ENCODE data around the gene TM9SF2. TPM values are rescaled to one million over a fixed set of nuclear protein-coding genes. Genes with fewer than 3 reads are reported as not detected.

TM9SF2 gene
- total RNA-seq, 2 experiments from 2014 or later = 37.2 to 38.2 TPM

DNA sequence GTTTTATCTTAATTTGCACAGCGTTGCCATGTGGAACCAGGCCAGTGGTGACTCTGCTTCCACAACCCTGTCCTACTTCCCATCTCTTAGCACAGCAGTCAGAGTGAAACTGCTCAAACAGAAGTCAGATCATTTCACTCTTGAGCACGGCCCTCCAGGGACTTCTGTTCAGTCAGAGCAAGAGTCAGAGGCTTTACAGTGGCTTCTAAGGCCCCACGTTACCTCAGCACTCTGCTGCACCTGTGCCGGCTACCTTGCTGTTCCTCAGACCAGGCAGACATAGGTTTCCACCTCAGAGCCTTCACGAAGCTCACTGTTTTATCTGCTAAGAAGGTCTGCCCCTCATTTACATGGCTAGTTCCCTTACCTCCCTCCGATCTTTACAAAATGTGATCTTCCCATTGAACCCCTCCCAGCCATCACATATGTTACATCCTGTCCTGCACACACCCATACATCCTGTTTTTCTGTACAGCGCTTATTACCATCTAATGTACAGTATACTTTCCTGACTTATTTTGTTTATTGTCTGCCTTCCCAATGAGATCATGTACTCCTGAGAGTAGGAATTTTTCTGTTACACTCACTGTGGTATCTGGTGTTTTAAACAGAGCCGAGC, 41.6 kb downstream of the TM9SF2 start:
- Histone ChIP-seq H3K4me1 (ENCODE audit: insufficient read depth, low read length) (peaks cover 33% of the 10 kb centered on the region), H3K4me3 (ENCODE audit: low read length) (peak overlapping the region; percentile 19)
- intact Hi-C loops (cut with DNase I, micrococcal nuclease) = no loop called here

GRCh38 chr13:99545361-99545760, 44.1 kb downstream of the TM9SF2 start:
- Mint-ChIP-seq H3K4me3 (no peak overlapping the region), H3K4me1 (ENCODE audit: low read depth) (peaks cover 60% of the 10 kb centered on the region), H3K27me3 (no peaks in the 10 kb centered on the region), H3K36me3 (ENCODE audit: low read depth) (peaks cover 93% of the 10 kb centered on the region), H3K27ac (peak overlapping the region; percentile 48), H3K9me3 (no peaks in the 10 kb centered on the region)
- TF ChIP-seq, protein P1, sequence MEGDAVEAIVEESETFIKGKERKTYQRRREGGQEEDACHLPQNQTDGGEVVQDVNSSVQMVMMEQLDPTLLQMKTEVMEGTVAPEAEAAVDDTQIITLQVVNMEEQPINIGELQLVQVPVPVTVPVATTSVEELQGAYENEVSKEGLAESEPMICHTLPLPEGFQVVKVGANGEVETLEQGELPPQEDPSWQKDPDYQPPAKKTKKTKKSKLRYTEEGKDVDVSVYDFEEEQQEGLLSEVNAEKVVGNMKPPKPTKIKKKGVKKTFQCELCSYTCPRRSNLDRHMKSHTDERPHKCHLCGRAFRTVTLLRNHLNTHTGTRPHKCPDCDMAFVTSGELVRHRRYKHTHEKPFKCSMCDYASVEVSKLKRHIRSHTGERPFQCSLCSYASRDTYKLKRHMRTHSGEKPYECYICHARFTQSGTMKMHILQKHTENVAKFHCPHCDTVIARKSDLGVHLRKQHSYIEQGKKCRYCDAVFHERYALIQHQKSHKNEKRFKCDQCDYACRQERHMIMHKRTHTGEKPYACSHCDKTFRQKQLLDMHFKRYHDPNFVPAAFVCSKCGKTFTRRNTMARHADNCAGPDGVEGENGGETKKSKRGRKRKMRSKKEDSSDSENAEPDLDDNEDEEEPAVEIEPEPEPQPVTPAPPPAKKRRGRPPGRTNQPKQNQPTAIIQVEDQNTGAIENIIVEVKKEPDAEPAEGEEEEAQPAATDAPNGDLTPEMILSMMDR (IDR thresholded peaks at IDR 0.05) = no peak
- no peaks in the 10 kb centered on the region for H3K27me3 ChIP-seq (ENCODE audit: control insufficient read depth in 1 of 2, insufficient read depth in 2 of 2, low read length in 2 of 2)
- H3K9me3 ChIP-seq (ENCODE audit: control insufficient read depth in 1 of 2, insufficient read depth in 1 of 2, low read length in 2 of 2) = no peaks in the 10 kb centered on the region
- no peak overlapping the region for H3K4me3 ChIP-seq (ENCODE audit: low read length)
- H3K4me1 ChIP-seq (ENCODE audit: insufficient read depth, low read length) = peaks cover 35% of the 10 kb centered on the region
- peaks cover 79% of the 10 kb centered on the region for H3K36me3 ChIP-seq (ENCODE audit: insufficient read depth, low read length)
- intact Hi-C loops (cut with DNase I, micrococcal nuclease) = no loop called here
- no peak for ATAC-seq (ENCODE audit: poor library complexity)
- no peak overlapping the region for H3K27ac ChIP-seq (ENCODE audit: low read depth in 1 of 2, low read length in 2 of 2)
- no peak for DNase-seq
- ChIA-PET CTCF (interaction anchor here (1.3 kb wide), 1 partner anchor 16 kb away, joined by 3 read pairs; no protein-coding TSS in a partner anchor), POLR2A (interaction anchor here (0.5 to 1.0 kb wide), 2 partner anchors 9 to 231 kb away, joined by 3 to 4 read pairs; no protein-coding TSS in a partner anchor)

More for the DNA sequence above, 41.6 kb downstream of the TM9SF2 start:
- H3K27me3 Mint-ChIP-seq = no peaks in the 10 kb centered on the region
- DNase-seq (peak in 10 of 14 experiments; percentile 13 to 72 (median 25)), ATAC-seq (ENCODE audit: poor library complexity) (peak; percentile 86)
- H3K4me1 Mint-ChIP-seq (ENCODE audit: low read depth) = peaks cover 63% of the 10 kb centered on the region
- peak overlapping the region; percentile 71 for H3K4me3 Mint-ChIP-seq
- no peaks in the 10 kb centered on the region for H3K9me3 Mint-ChIP-seq
- no peaks in the 10 kb centered on the region for H3K9me3 ChIP-seq (ENCODE audit: control insufficient read depth in 1 of 2, insufficient read depth in 1 of 2, low read length in 2 of 2)
- ChIA-PET CTCF (interaction anchor here (1.3 kb wide), 1 partner anchor 14 kb away, joined by 4 read pairs; no protein-coding TSS in a partner anchor), POLR2A (interaction anchor here (0.9 to 1.7 kb wide), 9 partner anchors 9 to 454 kb away, joined by 3 to 8 read pairs (median 4); no protein-coding TSS in a partner anchor)
- peak overlapping the region; percentile 82 for H3K27ac Mint-ChIP-seq
- peaks cover 74% of the 10 kb centered on the region for H3K36me3 ChIP-seq (ENCODE audit: insufficient read depth, low read length)
- peak overlapping the region in 1 of 2 donors; percentile 53 for H3K27ac ChIP-seq (ENCODE audit: low read depth in 1 of 2, low read length in 2 of 2)
- TF ChIP-seq, protein P1 (IDR thresholded peaks at IDR 0.05) = no peak
- peaks cover 90% of the 10 kb centered on the region for H3K36me3 Mint-ChIP-seq (ENCODE audit: low read depth)
- H3K27me3 ChIP-seq (ENCODE audit: control insufficient read depth in 1 of 2, insufficient read depth in 2 of 2, low read length in 2 of 2) = no peaks in the 10 kb centered on the region

DNA sequence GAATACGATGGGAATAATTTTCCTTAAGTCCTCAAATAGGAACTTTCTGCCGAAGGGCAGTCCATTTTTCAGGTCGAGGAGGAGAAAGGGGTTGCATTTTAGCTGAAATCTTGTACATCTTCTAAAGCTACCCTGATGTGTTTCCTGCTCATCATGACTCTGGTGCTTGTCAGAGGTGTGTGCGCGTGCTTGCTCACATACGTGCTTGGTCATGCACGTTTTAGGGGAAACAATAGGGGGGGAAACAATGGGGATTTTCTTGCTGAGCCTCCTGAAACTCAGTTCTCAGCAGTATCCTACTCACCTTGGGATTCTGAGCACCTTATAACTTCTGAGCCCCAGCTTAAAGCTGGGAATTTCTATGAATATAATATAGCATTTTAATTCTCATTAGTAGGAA, 44.7 kb downstream of the TM9SF2 start:
- H3K27ac ChIP-seq (ENCODE audit: low read depth in 1 of 2, low read length in 2 of 2) = no peak overlapping the region
- Mint-ChIP-seq H3K36me3 (ENCODE audit: low read depth) (peaks cover 91% of the 10 kb centered on the region), H3K9me3 (no peaks in the 10 kb centered on the region), H3K27me3 (no peaks in the 10 kb centered on the region), H3K4me1 (ENCODE audit: low read depth) (peaks cover 54% of the 10 kb centered on the region), H3K27ac (no peak overlapping the region), H3K4me3 (no peak overlapping the region)
- no peaks in the 10 kb centered on the region for H3K27me3 ChIP-seq (ENCODE audit: control insufficient read depth in 1 of 2, insufficient read depth in 2 of 2, low read length in 2 of 2)
- DNase-seq (no peak), ATAC-seq (ENCODE audit: poor library complexity) (no peak)
- peaks cover 31% of the 10 kb centered on the region for H3K4me1 ChIP-seq (ENCODE audit: insufficient read depth, low read length)
- peaks cover 80% of the 10 kb centered on the region for H3K36me3 ChIP-seq (ENCODE audit: insufficient read depth, low read length)
- TF ChIP-seq, protein P1 (IDR thresholded peaks at IDR 0.05) = no peak
- no peak overlapping the region for H3K4me3 ChIP-seq (ENCODE audit: low read length)
- ChIA-PET CTCF (interaction anchor here (1.3 kb wide), 1 partner anchor 17 kb away, joined by 3 read pairs; no protein-coding TSS in a partner anchor), POLR2A (interaction anchor here (0.5 to 1.4 kb wide), 4 partner anchors 9 to 232 kb away, joined by 3 to 4 read pairs (median 3); partner anchors contain the start of gene CLYBL)
- intact Hi-C loops (cut with DNase I, micrococcal nuclease) = no loop called here
- H3K9me3 ChIP-seq (ENCODE audit: control insufficient read depth in 1 of 2, insufficient read depth in 1 of 2, low read length in 2 of 2) = no peaks in the 10 kb centered on the region

Data from CD4-positive, alpha-beta T cell (primary cell).